Fibroblast of the aortic adventitia (primary cell): ENCODE data around the gene ITGB2. TPM values are rescaled to one million over a fixed set of nuclear protein-coding genes. Genes with fewer than 3 reads are reported as not detected.

Source experiments
- DNase-seq: peaks from one replicate; pipeline ENCODE4 v3.0.0-alpha.2; 2010; ENCODE audit warnings: low read depth
- H3K4me3 ChIP-seq: 2 replicates; pipeline ENCODE4 v1.5.1; 2011; ENCODE audit warnings: low read depth, mild to moderate bottlenecking, control low read depth, low read length, moderate library complexity
- CTCF ChIP-seq: IDR thresholded peaks from 2 replicates; pipeline ENCODE4 v1.5.1; 2011; ENCODE audit warnings: mild to moderate bottlenecking, low read length, control low read depth, inconsistent platforms; ENCODE audit not compliant: insufficient read depth
- total RNA-seq: library from RNA; depleted of rRNA; stranded (reverse); fragments of >200 nt; gene quantifications from 2 replicates; pipeline ENCODE4 v1.2.3, GENCODE V29; 2012; ENCODE audit warnings: low replicate concordance

Gene ITGB2
- total RNA-seq, 1 donor = 0.09 TPM

- peak; percentile 89 for TF ChIP-seq CTCF
- peak; percentile 70 for DNase-seq
- H3K4me3 ChIP-seq = no peak overlapping the region
Observed at GRCh38 chr21:44949779-44950198, 29.1 kb upstream of the ITGB2 start.

- TF ChIP-seq CTCF = no peak
- no peak overlapping the region for H3K4me3 ChIP-seq
- no peak for DNase-seq
Observed at GRCh38 chr21:44949161-44949778, 28.6 kb upstream of the ITGB2 start.

DNA sequence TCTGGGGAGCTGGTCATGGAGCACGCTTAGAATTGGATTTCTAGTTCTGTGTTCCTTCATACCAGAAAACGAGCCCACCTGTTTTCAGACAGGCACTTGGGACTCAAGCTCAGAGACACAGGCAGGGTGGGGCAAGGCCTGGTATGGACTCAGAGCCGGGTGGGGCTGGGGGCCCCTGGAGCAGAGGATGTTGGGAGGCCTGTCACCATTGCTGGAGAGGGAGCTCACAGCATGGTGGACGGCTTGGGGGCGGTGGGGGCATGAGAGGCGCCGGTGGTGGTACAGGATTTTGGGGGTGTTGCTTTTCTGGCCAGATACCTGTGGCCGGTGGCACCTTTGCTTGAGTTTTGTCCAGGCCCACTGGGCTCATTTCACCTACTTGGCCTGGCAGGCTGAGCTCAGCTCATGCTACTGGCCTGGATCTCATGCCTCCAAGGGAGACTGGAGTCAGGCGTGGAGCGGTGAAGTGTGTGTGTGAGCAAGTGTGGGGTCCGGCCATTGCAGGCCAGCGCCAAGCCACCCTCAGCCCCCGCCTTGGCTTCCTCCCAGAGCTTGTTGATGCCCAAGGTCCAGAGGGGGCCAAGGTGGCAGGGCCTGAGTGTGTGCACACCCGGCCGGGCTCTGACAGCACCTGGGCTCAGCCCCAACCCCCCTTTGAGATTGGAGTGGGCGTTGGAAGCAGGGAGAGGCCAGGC lies 27.9 kb upstream of the ITGB2 start:
- no peak overlapping the region for H3K4me3 ChIP-seq
- no peak for TF ChIP-seq CTCF
- no peak for DNase-seq

GRCh38 chr21:44947930-44948331 lies 27.2 kb upstream of the ITGB2 start:
- no peak overlapping the region for H3K4me3 ChIP-seq
- no peak for DNase-seq
- TF ChIP-seq CTCF = no peak

GRCh38 chr21:44947111-44947929 lies 26.6 kb upstream of the ITGB2 start:
- no peak overlapping the region for H3K4me3 ChIP-seq
- TF ChIP-seq CTCF = no peak
- no peak for DNase-seq

DNA sequence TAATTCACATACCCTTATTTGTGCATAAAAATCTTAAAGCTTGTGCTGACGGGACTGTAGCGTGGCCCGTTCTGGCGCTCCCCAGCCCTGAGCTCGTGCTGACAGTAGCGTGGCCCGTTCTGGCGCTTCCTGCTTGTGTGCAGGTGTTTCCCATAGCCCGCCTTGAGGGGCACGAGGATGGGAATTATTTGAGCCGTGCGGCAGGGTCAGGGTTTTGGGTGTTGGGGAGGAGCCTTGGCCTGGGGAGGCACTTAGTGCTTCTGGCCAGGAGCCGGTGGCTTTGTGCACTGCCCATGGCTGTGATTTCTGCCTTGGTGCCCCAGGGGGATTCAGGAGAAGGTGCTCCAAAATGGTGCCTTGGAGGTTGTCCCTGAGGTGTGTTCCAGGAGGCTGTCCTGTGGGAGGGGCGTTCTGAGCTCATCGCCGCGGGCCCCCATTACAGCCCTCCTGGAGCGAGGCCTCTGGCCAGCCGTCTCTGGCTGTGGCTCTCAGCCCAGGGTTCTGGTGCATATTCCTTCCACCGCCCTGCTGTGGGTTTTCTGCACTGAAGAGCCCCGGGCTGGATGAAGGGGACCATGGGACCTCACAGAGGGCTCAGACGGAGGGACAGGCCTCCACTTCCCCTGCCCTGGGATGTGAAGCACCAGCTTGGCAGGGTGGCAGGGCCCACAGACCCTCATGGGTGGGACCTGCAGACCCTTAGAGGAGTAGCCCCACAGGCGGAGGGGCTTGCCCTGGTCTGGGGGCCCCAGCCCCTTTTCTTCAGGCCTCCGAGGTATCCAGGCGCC lies 25.7 kb upstream of the ITGB2 start:
- DNase-seq = no peak
- TF ChIP-seq CTCF = no peak
- no peak overlapping the region for H3K4me3 ChIP-seq
